ENCODE results near the gene C19orf67. TPM values are rescaled to one million over a fixed set of nuclear protein-coding genes. Genes with fewer than 3 reads are reported as not detected.

C19orf67 gene
- total and polyA plus RNA-seq, 2 of the 4 experiments (the other 2 are of a cell fraction): not detected

DNA sequence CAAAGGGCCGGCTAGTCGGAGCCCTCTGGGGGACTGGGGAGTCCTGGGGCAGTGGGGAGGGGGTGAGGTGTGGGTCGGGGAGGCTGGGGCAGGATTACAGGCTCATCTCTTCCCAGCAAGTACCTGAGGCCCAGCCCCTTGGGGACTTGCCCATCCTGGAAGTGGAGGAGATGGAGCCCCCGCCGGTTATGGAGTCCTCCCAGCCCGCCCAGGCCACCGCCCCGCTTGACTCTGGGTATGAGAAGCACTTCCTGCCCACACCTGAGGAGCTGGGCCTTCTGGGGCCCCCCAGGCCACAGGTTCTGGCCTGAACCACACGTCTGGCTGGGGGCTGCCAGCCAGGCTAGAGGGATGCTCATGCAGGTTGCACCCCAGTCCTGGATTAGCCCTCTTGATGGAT lies 33.6 kb downstream of the C19orf67 start:
- H3K18ac ChIP-seq (ENCODE audit: low read depth, low read length): no peak overlapping the region
- dilution Hi-C loops (cut with HindIII; ENCODE audit: low sequenced_read_pairs, unreplicated experiment): no loop called here
- BruUV-seq (replicated peaks): no TSS peak
- DNase-seq (no peak), ATAC-seq (ENCODE audit: low read depth) (no peak)
- ChIA-PET POLR2A (ENCODE audit: unreplicated experiment) (no interaction called here), CTCF (no interaction called here)
- H3K4me3 ChIP-seq (ENCODE audit: insufficient read depth, low read depth, low read length): no peak overlapping the region
- no peak overlapping the region for H4K5ac ChIP-seq (ENCODE audit: low read depth, low read length)
- H2AK9ac ChIP-seq (replicated peaks; ENCODE audit: low read depth, low read length, poor library complexity): no peak overlapping the region
- no peak overlapping the region for H2BK5ac ChIP-seq (ENCODE audit: low read depth, low read length, poor library complexity, severe bottlenecking)
- no peak overlapping the region for H3K56ac ChIP-seq (ENCODE audit: extremely low read depth, insufficient read depth, low read length)
- H2BK120ac ChIP-seq (ENCODE audit: low read depth, low read length): no peak overlapping the region
- H2AK5ac ChIP-seq (ENCODE audit: low read depth, low read length): no peak overlapping the region
- no peak overlapping the region for H3K9ac ChIP-seq (ENCODE audit: low read depth, low read length)
- no peak overlapping the region for H4K8ac ChIP-seq (ENCODE audit: low read depth in 2 of 2, low read length in 2 of 2)
- no peaks in the 10 kb centered on the region for H3K9me1 ChIP-seq (ENCODE audit: insufficient read depth, low read length)
- no peaks in the 10 kb centered on the region for H3K36me3 ChIP-seq (ENCODE audit: control insufficient read depth, insufficient read depth, low read length)
- H3K79me1 ChIP-seq (ENCODE audit: low read depth in 1 of 2, low read length in 2 of 2): no peaks in the 10 kb centered on the region
- no peak overlapping the region for H3K27ac ChIP-seq (ENCODE audit: insufficient read depth, low read length)
- 27% methylated on average over 2 of the region's 9 CpGs; no CpG with 5 or more reads in 1 of the 2 experiments for WGBS, 2 experiments (ENCODE audit: extremely low coverage in 2 of 2, insufficient read length in 1 of 2)
- H4K91ac ChIP-seq (ENCODE audit: insufficient read depth, low read depth, low read length): no peak overlapping the region
- no peak overlapping the region for H3K23ac ChIP-seq (ENCODE audit: low read depth, low read length)
- H3K9me3 ChIP-seq (ENCODE audit: control insufficient read depth, insufficient read depth, low read length): peaks cover 2% of the 10 kb centered on the region; the same call in 1 of the 2 replicates
- H3K4me2 ChIP-seq (ENCODE audit: low read depth, low read length): no peak overlapping the region
- H2BK20ac ChIP-seq (ENCODE audit: low read depth, low read length): no peak overlapping the region
- no peak overlapping the region for H2BK15ac ChIP-seq (ENCODE audit: low read depth, low read length)
- intact Hi-C loops (cut with micrococcal nuclease): no loop called here
- peaks cover 13% of the 10 kb centered on the region; the same call in 1 of the 2 replicates for H3K27me3 ChIP-seq (ENCODE audit: control insufficient read depth, insufficient read depth, low read length)
- H3K14ac ChIP-seq (replicated peaks; ENCODE audit: low read depth, low read length): no peak overlapping the region
- TF ChIP-seq RFX5 (IDR thresholded peaks at IDR 0.05; ENCODE audit: low read depth, low read length): no peak
- no peak for TF ChIP-seq RAD21 (IDR thresholded peaks at IDR 0.05; ENCODE audit: low read length)
- TF ChIP-seq MXI1 (IDR thresholded peaks at IDR 0.05; ENCODE audit: borderline replicate concordance, low read depth, low read length): no peak
- no peak for TF ChIP-seq CHD1 (IDR thresholded peaks at IDR 0.05; ENCODE audit: low read depth, low read length)
- TF ChIP-seq CEBPB (IDR thresholded peaks at IDR 0.05; ENCODE audit: low read depth, low read length): no peak
- TF ChIP-seq, protein P1, sequence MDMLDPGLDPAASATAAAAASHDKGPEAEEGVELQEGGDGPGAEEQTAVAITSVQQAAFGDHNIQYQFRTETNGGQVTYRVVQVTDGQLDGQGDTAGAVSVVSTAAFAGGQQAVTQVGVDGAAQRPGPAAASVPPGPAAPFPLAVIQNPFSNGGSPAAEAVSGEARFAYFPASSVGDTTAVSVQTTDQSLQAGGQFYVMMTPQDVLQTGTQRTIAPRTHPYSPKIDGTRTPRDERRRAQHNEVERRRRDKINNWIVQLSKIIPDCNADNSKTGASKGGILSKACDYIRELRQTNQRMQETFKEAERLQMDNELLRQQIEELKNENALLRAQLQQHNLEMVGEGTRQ (IDR thresholded peaks at IDR 0.05; ENCODE audit: low read depth, low read length): no peak
- no peak for TF ChIP-seq BHLHE40 (IDR thresholded peaks at IDR 0.05; ENCODE audit: low read depth, low read length)
- TF ChIP-seq POLR2A (IDR thresholded peaks at IDR 0.05; ENCODE audit: low read depth, low read length): no peak
- TF ChIP-seq, protein P2, sequence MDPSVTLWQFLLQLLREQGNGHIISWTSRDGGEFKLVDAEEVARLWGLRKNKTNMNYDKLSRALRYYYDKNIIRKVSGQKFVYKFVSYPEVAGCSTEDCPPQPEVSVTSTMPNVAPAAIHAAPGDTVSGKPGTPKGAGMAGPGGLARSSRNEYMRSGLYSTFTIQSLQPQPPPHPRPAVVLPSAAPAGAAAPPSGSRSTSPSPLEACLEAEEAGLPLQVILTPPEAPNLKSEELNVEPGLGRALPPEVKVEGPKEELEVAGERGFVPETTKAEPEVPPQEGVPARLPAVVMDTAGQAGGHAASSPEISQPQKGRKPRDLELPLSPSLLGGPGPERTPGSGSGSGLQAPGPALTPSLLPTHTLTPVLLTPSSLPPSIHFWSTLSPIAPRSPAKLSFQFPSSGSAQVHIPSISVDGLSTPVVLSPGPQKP (IDR thresholded peaks at IDR 0.05; ENCODE audit: borderline replicate concordance, low read depth, low read length): no peak
- no peak for TF ChIP-seq MAFK (IDR thresholded peaks at IDR 0.05; ENCODE audit: low read depth, low read length)
- TF ChIP-seq MAZ (IDR thresholded peaks at IDR 0.05; ENCODE audit: borderline replicate concordance, low read depth, low read length): no peak
- TF ChIP-seq, protein P3, sequence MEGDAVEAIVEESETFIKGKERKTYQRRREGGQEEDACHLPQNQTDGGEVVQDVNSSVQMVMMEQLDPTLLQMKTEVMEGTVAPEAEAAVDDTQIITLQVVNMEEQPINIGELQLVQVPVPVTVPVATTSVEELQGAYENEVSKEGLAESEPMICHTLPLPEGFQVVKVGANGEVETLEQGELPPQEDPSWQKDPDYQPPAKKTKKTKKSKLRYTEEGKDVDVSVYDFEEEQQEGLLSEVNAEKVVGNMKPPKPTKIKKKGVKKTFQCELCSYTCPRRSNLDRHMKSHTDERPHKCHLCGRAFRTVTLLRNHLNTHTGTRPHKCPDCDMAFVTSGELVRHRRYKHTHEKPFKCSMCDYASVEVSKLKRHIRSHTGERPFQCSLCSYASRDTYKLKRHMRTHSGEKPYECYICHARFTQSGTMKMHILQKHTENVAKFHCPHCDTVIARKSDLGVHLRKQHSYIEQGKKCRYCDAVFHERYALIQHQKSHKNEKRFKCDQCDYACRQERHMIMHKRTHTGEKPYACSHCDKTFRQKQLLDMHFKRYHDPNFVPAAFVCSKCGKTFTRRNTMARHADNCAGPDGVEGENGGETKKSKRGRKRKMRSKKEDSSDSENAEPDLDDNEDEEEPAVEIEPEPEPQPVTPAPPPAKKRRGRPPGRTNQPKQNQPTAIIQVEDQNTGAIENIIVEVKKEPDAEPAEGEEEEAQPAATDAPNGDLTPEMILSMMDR (conservative IDR thresholded peaks at IDR 0.05; ENCODE audit: low read depth, low read length): no peak
- TF ChIP-seq NFE2L2 (IDR thresholded peaks at IDR 0.05; ENCODE audit: low read depth, low read length): no peak
- no peak for TF ChIP-seq RCOR1 (IDR thresholded peaks at IDR 0.05; ENCODE audit: insufficient replicate concordance, low read length)
- TF ChIP-seq SMC3 (IDR thresholded peaks at IDR 0.05; ENCODE audit: low read depth, low read length): no peak
- no peak for TF ChIP-seq FOS (IDR thresholded peaks at IDR 0.05; ENCODE audit: low read depth, low read length)
- no peaks in the 10 kb centered on the region for H4K20me1 ChIP-seq (ENCODE audit: insufficient read depth, low read length)
- no peak overlapping the region for H3K4ac ChIP-seq (ENCODE audit: low read depth, low read length)
- H3K4me1 ChIP-seq (ENCODE audit: control insufficient read depth, insufficient read depth, low read length): no peaks in the 10 kb centered on the region
- no peak overlapping the region for H2AFZ ChIP-seq (replicated peaks; ENCODE audit: low read length, poor library complexity)
- in situ Hi-C loops (cut with MboI; ENCODE audit: low sequenced_read_pairs): no loop called here

All from IMR-90 (cell line).